Stimulated activated CD4-positive, alpha-beta T cell treated with anti-CD3 and anti-CD28 coated beads, Interleukin-1b, Interleukin-23, amount 100 ng/mL, for 1 hour (primary cell): ENCODE measurements around the gene VENTX.

ENCODE experiments used
- DNase-seq, 2 donors: peaks; one replicate each; pipeline ENCODE4 v3.0.0-alpha.2; 2020; ENCODE audit warnings: low read depth in 2 of 2

The VENTX gene

GRCh38 chr10:133235265-133235855 is 2.3 kb upstream of the VENTX start:
- no peak for DNase-seq

GRCh38 chr10:133235932-133236331 is 1.7 kb upstream of the VENTX start:
- DNase-seq = no peak

- no peak for DNase-seq
These were observed 1.0 kb upstream of the VENTX start for GRCh38 chr10:133236401-133237240.

- DNase-seq = no peak
These were observed 441 bp upstream of the VENTX start for GRCh38 chr10:133237241-133237587.

- no peak for DNase-seq
These were observed 780 bp downstream of the VENTX start for GRCh38 chr10:133238466-133238804.

- no peak for DNase-seq
These were observed 2.3 kb downstream of the VENTX start for GRCh38 chr10:133239990-133240389.

GRCh38 chr10:133241501-133242205 is 4.0 kb downstream of the VENTX start:
- DNase-seq = no peak

GRCh38 chr10:133242611-133243356 is 5.1 kb downstream of the VENTX start:
- DNase-seq = no peak

GRCh38 chr10:133243593-133243992 is 5.9 kb downstream of the VENTX start:
- DNase-seq = no peak

- DNase-seq = no peak
These were observed 8.0 kb downstream of the VENTX start for GRCh38 chr10:133245439-133246235.

GRCh38 chr10:133246236-133246626 is 8.6 kb downstream of the VENTX start:
- DNase-seq = no peak

GRCh38 chr10:133247681-133248333 is 10.2 kb downstream of the VENTX start:
- no peak for DNase-seq

GRCh38 chr10:133248334-133248715 is 10.7 kb downstream of the VENTX start:
- DNase-seq = no peak

- no peak for DNase-seq
These were observed 11.6 kb downstream of the VENTX start for GRCh38 chr10:133249094-133249780.

- no peak for DNase-seq
These were observed 12.5 kb downstream of the VENTX start for GRCh38 chr10:133249975-133250754.

GRCh38 chr10:133251388-133252222 is 13.9 kb downstream of the VENTX start:
- DNase-seq = no peak

- no peak for DNase-seq
These were observed 14.5 kb downstream of the VENTX start for GRCh38 chr10:133252223-133252552.

GRCh38 chr10:133253361-133253955 is 15.8 kb downstream of the VENTX start:
- DNase-seq = no peak
